ENCODE measurements around the gene EPO. TPM values are rescaled to one million over a fixed set of nuclear protein-coding genes. Genes with fewer than 3 reads are reported as not detected.

EPO gene
- total and polyA plus RNA-seq, 2 donors (not counting 1 experiment from before 2014, with no cell fraction given): 0.10 TPM; not detected in 1

- no peak overlapping the region for H3K4me3 ChIP-seq (ENCODE audit: control extremely low read depth in 1 of 5, extremely low read depth in 1 of 5, insufficient read depth in 1 of 5, low read depth in 2 of 5, low read length in 4 of 5)
- no peak overlapping the region for H3K4me3 Mint-ChIP-seq
- no peak for TF ChIP-seq EZH2 (IDR thresholded peaks at IDR 0.05; ENCODE audit: borderline replicate concordance, insufficient read depth, low read depth, low read length, poor library complexity, severe bottlenecking)
- TF ChIP-seq CTCF (IDR thresholded peaks at IDR 0.05): no peak
- H3K27me3 Mint-ChIP-seq: peaks cover 45% of the 10 kb centered on the region
- peaks cover 0 to 30% (median 0%) of the 10 kb centered on the region in 3 donors for H3K9me3 ChIP-seq (ENCODE audit: control extremely low read depth in 1 of 3, control insufficient read depth in 2 of 3, insufficient read depth in 1 of 3, low read length in 2 of 3)
- POLR2A ChIA-PET: no interaction called here
- peaks cover 0 to 67% (median 19%) of the 10 kb centered on the region in 4 experiments for H3K27me3 ChIP-seq (replicated peaks in 1 of 4; ENCODE audit: control extremely low read depth in 1 of 4, control insufficient read depth in 3 of 4, insufficient read depth in 4 of 4, low read length in 3 of 4)
- no peak overlapping the region for H3K9ac ChIP-seq (ENCODE audit: low read length)
- DNase-seq: no peak
- H3K79me2 ChIP-seq (ENCODE audit: control insufficient read depth, insufficient read depth, low read length): no peaks in the 10 kb centered on the region
- H3K4me1 Mint-ChIP-seq: peaks cover 5% of the 10 kb centered on the region
- H3K4me1 ChIP-seq (ENCODE audit: control insufficient read depth in 2 of 2, insufficient read depth in 2 of 2, low read length in 2 of 2): peaks cover 10 to 13% of the 10 kb centered on the region in 2 donors
- H3K27ac ChIP-seq (ENCODE audit: low read length in 2 of 2): no peak overlapping the region
- intact Hi-C loops (cut with micrococcal nuclease): no loop called here
- peaks cover 8% of the 10 kb centered on the region for H3K9me3 Mint-ChIP-seq (ENCODE audit: insufficient read depth)
- WGBS (ENCODE audit: insufficient coverage): 7% methylated on average over 56 of the region's 56 CpGs
- H3K4me2 ChIP-seq (replicated peaks; ENCODE audit: low read depth, low read length, poor library complexity, severe bottlenecking): peak overlapping the region; percentile 35
- ATAC-seq (ENCODE audit: low read depth): no peak
- no peaks in the 10 kb centered on the region for H4K20me1 ChIP-seq (ENCODE audit: control insufficient read depth, insufficient read depth, low read length, poor library complexity, severe bottlenecking)
- H2AFZ ChIP-seq (ENCODE audit: insufficient read depth, low read depth, low read length, poor library complexity, severe bottlenecking): no peak overlapping the region
- CTCF ChIA-PET: interaction anchor here (0.7 to 1.3 kb wide), 3 partner anchors 15 to 172 kb away, joined by 3 to 4 read pairs (median 4); no protein-coding TSS in a partner anchor
- H3K36me3 ChIP-seq (replicated peaks in 1 of 2; ENCODE audit: control extremely low read depth in 1 of 2, control insufficient read depth in 1 of 2, extremely low read depth in 1 of 2, insufficient read depth in 2 of 2, low read length in 1 of 2): no peaks in the 10 kb centered on the region
- H3K27ac Mint-ChIP-seq: no peak overlapping the region
Measured at GRCh38 chr7:100720671-100721504, 620 bp downstream of the EPO start.

GRCh38 chr7:100721505-100721812 is 1.2 kb downstream of the EPO start:
- no peak for DNase-seq
- Mint-ChIP-seq H3K4me3 (no peak overlapping the region), H3K4me1 (peaks cover 5% of the 10 kb centered on the region), H3K9me3 (ENCODE audit: insufficient read depth) (peaks cover 8% of the 10 kb centered on the region), H3K27me3 (peaks cover 45% of the 10 kb centered on the region), H3K27ac (no peak overlapping the region)
- Histone ChIP-seq H3K9ac (ENCODE audit: low read length) (no peak overlapping the region), H3K27ac (ENCODE audit: low read length in 2 of 2) (no peak overlapping the region), H3K27me3 (replicated peaks in 1 of 4; ENCODE audit: control extremely low read depth in 1 of 4, control insufficient read depth in 3 of 4, insufficient read depth in 4 of 4, low read length in 3 of 4) (peaks cover 0 to 67% (median 19%) of the 10 kb centered on the region in 4 experiments), H3K79me2 (ENCODE audit: control insufficient read depth, insufficient read depth, low read length) (no peaks in the 10 kb centered on the region), H4K20me1 (ENCODE audit: control insufficient read depth, insufficient read depth, low read length, poor library complexity, severe bottlenecking) (no peaks in the 10 kb centered on the region), H3K9me3 (ENCODE audit: control extremely low read depth in 1 of 3, control insufficient read depth in 2 of 3, insufficient read depth in 1 of 3, low read length in 2 of 3) (peaks cover 0 to 30% (median 0%) of the 10 kb centered on the region in 3 donors), H2AFZ (ENCODE audit: insufficient read depth, low read depth, low read length, poor library complexity, severe bottlenecking) (no peak overlapping the region), H3K4me1 (ENCODE audit: control insufficient read depth in 2 of 2, insufficient read depth in 2 of 2, low read length in 2 of 2) (peaks cover 10 to 13% of the 10 kb centered on the region in 2 donors), H3K36me3 (replicated peaks in 1 of 2; ENCODE audit: control extremely low read depth in 1 of 2, control insufficient read depth in 1 of 2, extremely low read depth in 1 of 2, insufficient read depth in 2 of 2, low read length in 1 of 2) (no peaks in the 10 kb centered on the region), H3K4me2 (replicated peaks; ENCODE audit: low read depth, low read length, poor library complexity, severe bottlenecking) (no peak overlapping the region), H3K4me3 (ENCODE audit: control extremely low read depth in 1 of 5, extremely low read depth in 1 of 5, insufficient read depth in 1 of 5, low read depth in 2 of 5, low read length in 4 of 5) (no peak overlapping the region)
- ATAC-seq (ENCODE audit: low read depth): no peak
- intact Hi-C loops (cut with micrococcal nuclease): no loop called here
- WGBS (ENCODE audit: insufficient coverage): 90% methylated on average over 8 of the region's 8 CpGs
- ChIA-PET CTCF (interaction anchor here (1.3 kb wide), 1 partner anchor 16 kb away, joined by 4 read pairs; no protein-coding TSS in a partner anchor), POLR2A (no interaction called here)
- no peak for TF ChIP-seq CTCF (IDR thresholded peaks at IDR 0.05)
- no peak for TF ChIP-seq EZH2 (IDR thresholded peaks at IDR 0.05; ENCODE audit: borderline replicate concordance, insufficient read depth, low read depth, low read length, poor library complexity, severe bottlenecking)
